Brain microvascular endothelial cell (primary cell): ENCODE data around the gene UBASH3A.

Experiments used
- DNase-seq: peaks from one replicate; pipeline ENCODE4 v3.0.0-alpha.2; 2020
- H3K27ac ChIP-seq: fragments of 250-450 bp; sonication (Bioruptor Pico); 2 replicates; pipeline ENCODE4 v1.5.1; 2020; ENCODE audit warnings: mild to moderate bottlenecking, moderate library complexity
- H3K27me3 ChIP-seq: fragments of 250-450 bp; sonication (Bioruptor Pico); replicated peaks from 2 replicates; pipeline ENCODE4 v1.5.1; 2020; ENCODE audit warnings: mild to moderate bottlenecking
- H3K36me3 ChIP-seq: fragments of 250-450 bp; sonication (Bioruptor Pico); replicated peaks from 2 replicates; pipeline ENCODE4 v1.5.1; 2020; ENCODE audit warnings: mild to moderate bottlenecking
- H3K4me3 ChIP-seq: 2 replicates; pipeline ENCODE4 v1.5.1; 2011; ENCODE audit warnings: low read depth, mild to moderate bottlenecking, control low read depth, low read length, moderate library complexity
- in situ Hi-C: cut with HindIII; loops from 2 replicates; pipeline ENCODE4 v1.10.0; 2017; ENCODE audit warnings: low sequenced_read_pairs, low pct_ligation_motif_present
- TF ChIP-seq, protein P1 (sequence below): IDR thresholded peaks from 2 replicates; pipeline ENCODE4 v1.5.1; 2011; ENCODE audit warnings: low read depth, mild to moderate bottlenecking, moderate library complexity, low read length, control low read depth, inconsistent platforms; ENCODE audit errors: missing control alignments

Gene UBASH3A

DNA sequence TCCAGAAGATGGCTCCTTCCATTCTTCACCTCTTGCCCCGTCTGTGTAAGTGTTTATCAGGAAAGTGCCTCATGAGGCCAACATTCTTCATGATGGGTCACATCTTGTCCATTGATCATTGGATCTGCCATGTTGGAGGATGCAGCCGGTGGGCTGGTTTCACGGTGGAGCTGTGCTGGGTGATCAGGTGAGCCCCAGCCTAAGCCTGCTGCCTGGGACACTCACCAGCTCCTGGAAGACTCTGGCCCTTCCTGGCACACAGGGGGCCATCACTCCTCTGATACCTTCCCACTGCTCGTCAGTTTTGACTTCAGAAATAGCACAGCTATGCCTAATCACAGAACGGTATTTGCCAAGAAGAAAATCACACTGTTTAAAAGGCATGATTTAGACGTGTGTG is 38.3 kb downstream of the UBASH3A start:
- Histone ChIP-seq H3K27ac (no peak overlapping the region), H3K27me3 (no peaks in the 10 kb centered on the region), H3K4me3 (no peak overlapping the region), H3K36me3 (no peaks in the 10 kb centered on the region)
- TF ChIP-seq, protein P1, sequence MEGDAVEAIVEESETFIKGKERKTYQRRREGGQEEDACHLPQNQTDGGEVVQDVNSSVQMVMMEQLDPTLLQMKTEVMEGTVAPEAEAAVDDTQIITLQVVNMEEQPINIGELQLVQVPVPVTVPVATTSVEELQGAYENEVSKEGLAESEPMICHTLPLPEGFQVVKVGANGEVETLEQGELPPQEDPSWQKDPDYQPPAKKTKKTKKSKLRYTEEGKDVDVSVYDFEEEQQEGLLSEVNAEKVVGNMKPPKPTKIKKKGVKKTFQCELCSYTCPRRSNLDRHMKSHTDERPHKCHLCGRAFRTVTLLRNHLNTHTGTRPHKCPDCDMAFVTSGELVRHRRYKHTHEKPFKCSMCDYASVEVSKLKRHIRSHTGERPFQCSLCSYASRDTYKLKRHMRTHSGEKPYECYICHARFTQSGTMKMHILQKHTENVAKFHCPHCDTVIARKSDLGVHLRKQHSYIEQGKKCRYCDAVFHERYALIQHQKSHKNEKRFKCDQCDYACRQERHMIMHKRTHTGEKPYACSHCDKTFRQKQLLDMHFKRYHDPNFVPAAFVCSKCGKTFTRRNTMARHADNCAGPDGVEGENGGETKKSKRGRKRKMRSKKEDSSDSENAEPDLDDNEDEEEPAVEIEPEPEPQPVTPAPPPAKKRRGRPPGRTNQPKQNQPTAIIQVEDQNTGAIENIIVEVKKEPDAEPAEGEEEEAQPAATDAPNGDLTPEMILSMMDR = no peak
- no peak for DNase-seq
- in situ Hi-C loops = no loop called here

DNA sequence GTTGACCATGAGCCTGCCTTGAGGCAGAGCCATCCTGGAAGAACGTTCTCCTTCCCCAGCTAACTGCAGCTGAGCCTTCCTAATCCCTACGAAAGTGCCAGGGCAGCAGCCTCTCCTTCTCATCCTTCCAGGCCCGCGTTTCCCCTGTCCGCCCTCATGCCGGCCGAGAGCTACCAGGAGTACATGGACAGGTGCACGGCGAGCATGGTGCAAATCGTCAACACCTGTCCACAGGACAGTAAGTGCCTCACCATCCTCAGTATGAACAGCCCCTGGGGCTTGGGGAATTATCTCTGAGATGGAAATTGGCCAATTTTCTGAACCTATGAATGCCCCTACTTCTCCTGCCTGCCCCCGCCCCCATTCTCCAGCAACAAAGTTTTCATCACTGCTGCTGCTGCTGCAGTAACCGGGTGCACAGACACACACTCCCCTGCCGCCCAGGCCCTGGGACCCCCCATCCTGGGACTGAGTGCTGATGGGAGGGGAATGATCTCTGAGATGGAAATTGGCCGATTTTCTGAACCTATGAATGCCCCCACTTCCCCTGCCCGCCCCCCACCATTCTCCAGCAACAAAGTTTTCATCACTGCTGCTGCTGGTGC is 39.6 kb downstream of the UBASH3A start:
- in situ Hi-C loops = no loop called here
- no peak overlapping the region for H3K4me3 ChIP-seq
- H3K36me3 ChIP-seq = no peaks in the 10 kb centered on the region
- DNase-seq = no peak
- TF ChIP-seq, protein P1 = no peak
- H3K27ac ChIP-seq = no peak overlapping the region
- no peaks in the 10 kb centered on the region for H3K27me3 ChIP-seq

DNA sequence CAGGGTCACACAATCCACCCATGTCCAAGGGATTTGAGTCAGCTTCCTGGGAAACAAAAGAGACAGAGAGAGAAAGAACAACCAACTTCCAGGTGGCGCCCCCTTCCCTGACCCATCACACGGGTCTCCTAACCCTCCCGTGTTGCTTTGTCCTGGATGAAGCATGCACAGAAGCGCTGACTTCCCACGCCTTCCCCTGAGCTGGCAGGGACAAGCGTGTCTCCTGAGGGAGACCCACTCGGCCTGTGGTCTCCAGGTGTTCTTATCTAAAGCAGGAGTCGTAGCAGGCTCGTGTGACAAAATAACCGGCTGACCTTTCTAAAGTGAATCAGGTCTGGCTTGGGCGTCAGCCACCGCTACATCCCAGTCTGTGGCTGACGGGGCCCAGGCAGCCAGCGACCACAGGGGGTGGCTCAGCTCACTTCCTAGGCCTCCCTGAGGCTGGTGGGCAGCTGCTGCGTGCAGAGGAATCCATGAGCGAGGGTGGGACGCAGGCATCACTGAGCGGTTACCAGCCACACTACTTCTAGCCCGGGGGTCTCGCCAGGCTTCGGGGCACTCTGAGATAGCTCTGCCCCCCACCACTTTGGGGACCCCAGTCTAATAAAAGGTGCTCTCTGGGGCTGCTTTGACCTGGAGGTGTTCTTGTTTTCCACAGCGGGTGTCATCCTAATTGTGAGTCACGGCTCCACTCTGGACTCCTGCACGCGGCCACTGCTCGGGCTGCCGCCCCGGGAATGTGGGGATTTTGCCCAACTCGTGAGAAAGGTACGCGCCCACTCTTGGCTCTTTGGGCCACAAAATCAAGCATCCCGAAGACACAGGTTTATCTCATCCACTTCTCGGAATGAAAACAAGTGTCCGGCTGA is 40.4 kb downstream of the UBASH3A start:
- Histone ChIP-seq H3K27me3 (no peaks in the 10 kb centered on the region), H3K4me3 (no peak overlapping the region), H3K27ac (no peak overlapping the region), H3K36me3 (no peaks in the 10 kb centered on the region)
- in situ Hi-C loops = no loop called here
- TF ChIP-seq, protein P1 = no peak
- no peak for DNase-seq

DNA sequence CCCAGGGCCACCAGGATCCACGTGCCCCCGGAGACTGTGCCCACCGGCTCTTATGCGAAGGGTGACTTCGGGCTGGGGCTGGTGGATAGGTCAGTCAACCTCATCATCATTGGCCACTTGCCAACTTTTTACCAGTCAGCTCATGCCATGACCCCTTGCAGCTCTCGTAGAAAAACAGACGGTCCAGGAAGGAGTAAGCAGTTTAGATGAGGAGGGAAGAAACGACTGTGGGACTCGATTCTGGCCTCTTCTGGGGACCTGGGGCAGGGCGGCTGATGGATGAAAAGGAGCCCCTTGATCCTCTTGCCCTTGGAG is 41.0 kb downstream of the UBASH3A start:
- TF ChIP-seq, protein P1 = no peak
- in situ Hi-C loops = no loop called here
- Histone ChIP-seq H3K4me3 (no peak overlapping the region), H3K27me3 (no peaks in the 10 kb centered on the region), H3K27ac (no peak overlapping the region), H3K36me3 (no peaks in the 10 kb centered on the region)
- DNase-seq = no peak

DNA sequence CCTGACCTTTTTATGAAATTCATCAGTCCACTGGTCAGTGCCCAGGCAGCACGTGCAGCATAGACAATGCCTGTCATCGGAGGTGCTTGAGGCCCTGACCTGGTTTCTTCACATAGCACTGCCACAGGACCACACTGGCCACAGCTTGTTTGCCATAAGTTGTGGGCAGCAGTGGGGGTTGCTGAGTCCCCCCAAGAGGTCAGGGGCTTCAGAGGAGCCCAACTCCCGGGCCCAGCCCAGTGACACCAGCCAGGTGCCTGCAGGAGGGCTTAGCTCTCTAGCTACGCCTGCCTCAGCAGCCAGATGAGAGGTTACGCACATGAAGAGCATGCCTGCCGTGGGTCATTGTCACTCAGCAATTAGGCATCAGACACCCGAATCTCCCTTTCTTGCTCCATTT is 41.6 kb downstream of the UBASH3A start:
- no peak for DNase-seq
- Histone ChIP-seq H3K27ac (no peak overlapping the region), H3K4me3 (no peak overlapping the region), H3K27me3 (no peaks in the 10 kb centered on the region), H3K36me3 (no peaks in the 10 kb centered on the region)
- in situ Hi-C loops = no loop called here
- TF ChIP-seq, protein P1 = no peak
